Transverse colon (tissue), 4 donors: Measurements from ENCODE around the gene AGO3. TPM values are rescaled to one million over a fixed set of nuclear protein-coding genes. Genes with fewer than 3 reads are reported as not detected.

Experiments
- DNase-seq: peaks from one replicate; pipeline ENCODE4 v3.0.0-alpha.2; 2019
- H3K27ac ChIP-seq, 4 donors: fragments of 200-600 bp; sonication (generic); 2 replicates each; pipeline ENCODE4 v1.5.1; 2016 to 2018; ENCODE audit warnings: inconsistent platforms in 4 of 4
- H3K27me3 ChIP-seq: fragments of 200-600 bp; sonication (generic); 2 replicates; pipeline ENCODE4 v1.5.1; 2017; ENCODE audit warnings: inconsistent platforms
- H3K36me3 ChIP-seq, 4 donors: fragments of 200-600 bp; sonication (generic); 2 replicates each; pipeline ENCODE4 v1.5.1; 2017 to 2019; ENCODE audit warnings: inconsistent platforms in 4 of 4
- H3K4me1 ChIP-seq, 4 donors: fragments of 200-600 bp; sonication (generic); 2 replicates each; pipeline ENCODE4 v1.5.1; 2017 to 2020; ENCODE audit warnings: inconsistent platforms in 4 of 4
- H3K4me3 ChIP-seq, 4 donors: fragments of 200-600 bp; sonication (generic); 1 replicate in 1 of 4; 2 replicates in 3 of 4; pipeline versions ENCODE4 v1.5.1 to v1.6.1; 2017 to 2019; ENCODE audit warnings: inconsistent platforms in 4 of 4
- H3K9me3 ChIP-seq, 2 donors: fragments of 200-600 bp; sonication (generic); 2 replicates each; pipeline ENCODE4 v1.5.1; 2017 to 2019; ENCODE audit warnings: inconsistent platforms in 2 of 2
- CTCF ChIP-seq, 5 experiments: fragments of 200-600 bp in 3 of 5; fragments of 450-650 bp in 2 of 5; sonication (generic) in 3 of 5; IDR thresholded peaks; 1 replicate in 2 of 5; 2 replicates in 3 of 5; pipeline ENCODE4 v1.5.1; 2016 to 2017; ENCODE audit warnings: antibody characterized with exemption in 5 of 5, inconsistent platforms in 3 of 5, mild to moderate bottlenecking in 2 of 5, moderate library complexity in 1 of 5
- EP300 ChIP-seq: sonication (generic); formaldehyde crosslinking; IDR thresholded peaks from one replicate; pipeline ENCODE4 v1.6.1; 2017; ENCODE audit warnings: antibody characterized with exemption, low read depth
- POLR2A ChIP-seq: fragments of 450-650 bp; IDR thresholded peaks from one replicate; pipeline ENCODE4 v1.6.1; 2016; ENCODE audit warnings: antibody characterized with exemption, mild to moderate bottlenecking, moderate library complexity
- POLR2AphosphoS5 ChIP-seq, 3 donors: sonication (generic); formaldehyde crosslinking; IDR thresholded peaks; one replicate each; pipeline ENCODE4 v1.6.1; 2016; ENCODE audit warnings: antibody characterized with exemption in 3 of 3
- WGBS, 2 donors: methylation state at CpG; one replicate each; pipeline ENCODE4 v1.1.5; 2018; ENCODE audit warnings: low coverage in 1 of 2; 5-methylcytosine and 5-hydroxymethylcytosine counted together
- in situ Hi-C, 4 donors: fragments of 200-750 bp; cut with MboI; loops; one replicate each; pipeline versions ENCODE4 v1.15.0 to v1.15.1; 2017; ENCODE audit warnings: low sequenced_read_pairs in 3 of 4, low pct_ligation_motif_present in 1 of 4, low pct_unique_long_range_greater_than_20kb in 1 of 4
- intact Hi-C: fragments of 100-400 bp; cut with DNase I; formaldehyde crosslinking; loops from one replicate; pipeline ENCODE4 v1.15.1; 2023; ENCODE audit warnings: low total_unique reads
- total RNA-seq, 4 donors: library from RNA; depleted of rRNA; stranded (reverse); fragments of >200 nt; gene quantifications; one replicate each; pipeline ENCODE4 v1.1.0, GENCODE V29; 2016

The AGO3 gene
- total RNA-seq, 4 donors from 2014 or later: 11.3 to 357 (median 14.1) TPM

GRCh38 chr1:36070349-36070748, 139.4 kb downstream of the AGO3 start:
- TF ChIP-seq CTCF (IDR thresholded peaks at IDR 0.05): no peak
- TF ChIP-seq EP300: no peak
- no peak for TF ChIP-seq POLR2AphosphoS5 (IDR thresholded peaks at IDR 0.05)
- no peaks in the 10 kb centered on the region for H3K4me1 ChIP-seq
- WGBS, 2 donors: 82 to 83% methylated on average over 2 of the region's 2 CpGs
- H3K36me3 ChIP-seq: no peaks in the 10 kb centered on the region
- DNase-seq: no peak
- H3K4me3 ChIP-seq: no peak overlapping the region
- H3K27ac ChIP-seq: no peak overlapping the region
- no peaks in the 10 kb centered on the region for H3K27me3 ChIP-seq
- in situ Hi-C loops (no loop called here), intact Hi-C loops (no loop called here)
- H3K9me3 ChIP-seq: no peaks in the 10 kb centered on the region

- in situ Hi-C loops (no loop called here), intact Hi-C loops (no loop called here)
- no peaks in the 10 kb centered on the region for H3K36me3 ChIP-seq
- H3K4me1 ChIP-seq: no peaks in the 10 kb centered on the region
- H3K4me3 ChIP-seq: no peak overlapping the region
- no peak for DNase-seq
- H3K9me3 ChIP-seq: no peaks in the 10 kb centered on the region
- H3K27me3 ChIP-seq: no peaks in the 10 kb centered on the region
- WGBS, 2 donors: 49 to 69% methylated on average over 3 to 4 of the region's 4 CpGs
- no peak overlapping the region for H3K27ac ChIP-seq
- TF ChIP-seq EP300: no peak
- TF ChIP-seq POLR2A: no peak
- TF ChIP-seq POLR2AphosphoS5 (IDR thresholded peaks at IDR 0.05): no peak
- TF ChIP-seq CTCF (IDR thresholded peaks at IDR 0.05): no peak
Observed at GRCh38 chr1:36076979-36077573, 146.2 kb downstream of the AGO3 start.

GRCh38 chr1:36080236-36080635, 149.3 kb downstream of the AGO3 start:
- H3K4me3 ChIP-seq: no peak overlapping the region
- intact Hi-C loops (no loop called here), in situ Hi-C loops (no loop called here)
- peaks cover 17% of the 10 kb centered on the region for H3K27me3 ChIP-seq
- peaks cover 0 to 13% (median 9%) of the 10 kb centered on the region in 4 donors for H3K4me1 ChIP-seq
- TF ChIP-seq EP300: no peak
- TF ChIP-seq POLR2A: no peak
- no peak for TF ChIP-seq CTCF (IDR thresholded peaks at IDR 0.05)
- no peak for TF ChIP-seq POLR2AphosphoS5 (IDR thresholded peaks at IDR 0.05)
- H3K36me3 ChIP-seq: no peaks in the 10 kb centered on the region
- 58 to 67% methylated on average over 3 of the region's 3 CpGs for WGBS, 2 donors
- H3K27ac ChIP-seq: no peak overlapping the region
- H3K9me3 ChIP-seq: no peaks in the 10 kb centered on the region
- DNase-seq: no peak

- TF ChIP-seq CTCF (IDR thresholded peaks at IDR 0.05) (no peak), POLR2A (no peak), EP300 (no peak), POLR2AphosphoS5 (IDR thresholded peaks at IDR 0.05) (no peak)
- intact Hi-C loops: no loop called here
- in situ Hi-C loops: no loop called here
- H3K4me3 ChIP-seq: no peak overlapping the region
- H3K4me1 ChIP-seq: peaks cover 0 to 13% (median 9%) of the 10 kb centered on the region in 4 donors
- peaks cover 17% of the 10 kb centered on the region for H3K27me3 ChIP-seq
- WGBS, 2 donors: 86 to 90% methylated on average over 6 of the region's 6 CpGs
- DNase-seq: no peak
- no peak overlapping the region for H3K27ac ChIP-seq
- H3K36me3 ChIP-seq: no peaks in the 10 kb centered on the region
- no peaks in the 10 kb centered on the region for H3K9me3 ChIP-seq
Observed at GRCh38 chr1:36080801-36081200, 149.9 kb downstream of the AGO3 start.
